OCI-LY1 (cell line): ENCODE results near the gene B4GALT3.

Experiments used
- EZH2 ChIP-seq: fragments of 200-600 bp; sonication (generic), shearing (Covaris generic); IDR thresholded peaks from 2 replicates; pipeline ENCODE4 v1.8.0; 2017; ENCODE audit warnings: borderline replicate concordance, mixed run types, mild to moderate bottlenecking, antibody characterized with exemption, low read length, moderate library complexity, mixed read lengths
- TF ChIP-seq, protein P1 (sequence below): fragments of 200-600 bp; sonication (generic), shearing (Covaris generic); IDR thresholded peaks from 2 replicates; pipeline ENCODE4 v1.5.1; 2017; ENCODE audit warnings: mild to moderate bottlenecking, antibody characterized with exemption, low read length, moderate library complexity, mixed read lengths

DNA sequence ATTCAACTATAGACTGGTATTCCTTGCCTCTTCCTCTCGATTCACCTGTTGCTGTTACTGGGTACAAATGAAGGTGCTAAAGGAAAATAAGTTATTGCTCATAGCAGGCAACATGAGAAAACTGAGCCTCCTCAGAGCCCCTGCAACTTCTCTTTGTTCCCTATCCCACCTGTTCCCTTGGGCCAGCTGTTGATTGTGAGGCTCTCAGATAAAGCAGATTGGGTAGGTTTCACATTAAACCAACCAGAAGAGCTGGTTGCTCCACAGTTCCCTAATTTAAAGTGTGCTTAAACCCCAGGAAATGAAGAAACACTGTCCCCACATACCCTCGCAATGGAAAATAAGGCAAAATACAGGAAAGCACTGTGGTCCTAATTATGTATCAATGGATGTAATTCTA lies 49.7 kb downstream of the B4GALT3 start:
- TF ChIP-seq, protein P1, sequence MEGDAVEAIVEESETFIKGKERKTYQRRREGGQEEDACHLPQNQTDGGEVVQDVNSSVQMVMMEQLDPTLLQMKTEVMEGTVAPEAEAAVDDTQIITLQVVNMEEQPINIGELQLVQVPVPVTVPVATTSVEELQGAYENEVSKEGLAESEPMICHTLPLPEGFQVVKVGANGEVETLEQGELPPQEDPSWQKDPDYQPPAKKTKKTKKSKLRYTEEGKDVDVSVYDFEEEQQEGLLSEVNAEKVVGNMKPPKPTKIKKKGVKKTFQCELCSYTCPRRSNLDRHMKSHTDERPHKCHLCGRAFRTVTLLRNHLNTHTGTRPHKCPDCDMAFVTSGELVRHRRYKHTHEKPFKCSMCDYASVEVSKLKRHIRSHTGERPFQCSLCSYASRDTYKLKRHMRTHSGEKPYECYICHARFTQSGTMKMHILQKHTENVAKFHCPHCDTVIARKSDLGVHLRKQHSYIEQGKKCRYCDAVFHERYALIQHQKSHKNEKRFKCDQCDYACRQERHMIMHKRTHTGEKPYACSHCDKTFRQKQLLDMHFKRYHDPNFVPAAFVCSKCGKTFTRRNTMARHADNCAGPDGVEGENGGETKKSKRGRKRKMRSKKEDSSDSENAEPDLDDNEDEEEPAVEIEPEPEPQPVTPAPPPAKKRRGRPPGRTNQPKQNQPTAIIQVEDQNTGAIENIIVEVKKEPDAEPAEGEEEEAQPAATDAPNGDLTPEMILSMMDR = no peak
- no peak for TF ChIP-seq EZH2
